Mesenchymal stem cell (in vitro differentiated cells and primary cell): ENCODE results near the gene PAGE2B.
"Not testable (repeated sequence)": the region's sequence is repeated elsewhere in the genome, so short reads cannot be mapped to it uniquely, and the experiment has no call there.

Source experiments
- DNase-seq: peaks from one replicate; pipeline ENCODE4 v3.0.0-alpha.2; 2013
- H2AFZ ChIP-seq: one replicate; pipeline ENCODE4 v1.6.1; 2013; ENCODE audit warnings: low read depth, mild to moderate bottlenecking, control low read depth, inconsistent platforms, low read length, moderate library complexity
- H2AK5ac ChIP-seq: 2 replicates; pipeline ENCODE4 v1.6.1; 2013; ENCODE audit warnings: low read length, moderate library complexity, mild to moderate bottlenecking, inconsistent platforms; ENCODE audit not compliant: severe bottlenecking
- H2BK120ac ChIP-seq: one replicate; pipeline ENCODE4 v1.6.1; 2013; ENCODE audit warnings: low read depth, mild to moderate bottlenecking, inconsistent platforms, low read length, moderate library complexity
- H2BK12ac ChIP-seq, 2 experiments: one replicate each; pipeline ENCODE4 v1.6.1; 2013; ENCODE audit warnings: inconsistent platforms in 2 of 2, low read length in 2 of 2, mild to moderate bottlenecking in 2 of 2, moderate library complexity in 2 of 2, control low read depth in 1 of 2
- H2BK15ac ChIP-seq: one replicate; pipeline ENCODE4 v1.6.1; 2013; ENCODE audit warnings: mild to moderate bottlenecking, low read depth, inconsistent platforms; ENCODE audit not compliant: poor library complexity, severe bottlenecking
- H2BK5ac ChIP-seq: 2 replicates; pipeline ENCODE4 v1.6.1; 2013; ENCODE audit warnings: low read depth, mild to moderate bottlenecking, low read length, control low read depth, inconsistent platforms; ENCODE audit not compliant: poor library complexity, severe bottlenecking
- H3K14ac ChIP-seq, 2 experiments: one replicate each; pipeline ENCODE4 v1.6.1; 2013; ENCODE audit warnings: inconsistent platforms in 2 of 2, low read length in 2 of 2, control low read depth in 1 of 2, mild to moderate bottlenecking in 1 of 2, moderate library complexity in 1 of 2
- H3K18ac ChIP-seq, 2 experiments: one replicate each; pipeline ENCODE4 v1.6.1; 2013; ENCODE audit warnings: inconsistent platforms in 2 of 2, low read length in 2 of 2, control low read depth in 1 of 2, low read depth in 1 of 2, mild to moderate bottlenecking in 1 of 2
- H3K23ac ChIP-seq, 2 experiments: one replicate each; pipeline ENCODE4 v1.6.1; 2013; ENCODE audit warnings: inconsistent platforms in 2 of 2, low read length in 2 of 2, mild to moderate bottlenecking in 2 of 2, moderate library complexity in 2 of 2, control low read depth in 1 of 2
- H3K27ac ChIP-seq: 2 replicates; pipeline ENCODE4 v1.5.1; 2013; ENCODE audit warnings: mild to moderate bottlenecking, moderate library complexity, low read length, control low read depth, inconsistent platforms; ENCODE audit not compliant: poor library complexity, severe bottlenecking
- H3K27me3 ChIP-seq, 2 experiments: 2 replicates each; pipeline versions ENCODE4 v1.6.1 to v1.7.0; 2013; ENCODE audit warnings: low read length in 2 of 2, mild to moderate bottlenecking in 2 of 2, moderate library complexity in 2 of 2, control low read depth in 1 of 2, inconsistent platforms in 1 of 2; ENCODE audit not compliant: control insufficient read depth in 1 of 2, insufficient read depth in 1 of 2
- H3K36me3 ChIP-seq, 2 experiments: 2 replicates each; pipeline versions ENCODE4 v1.6.1 to v1.7.0; 2013; ENCODE audit warnings: low read length in 2 of 2, control low read depth in 1 of 2, inconsistent platforms in 1 of 2, low read depth in 1 of 2, mild to moderate bottlenecking in 1 of 2; ENCODE audit not compliant: insufficient read depth in 2 of 2, control insufficient read depth in 1 of 2
- H3K4ac ChIP-seq, 2 experiments: one replicate each; pipeline ENCODE4 v1.6.1; 2013; ENCODE audit warnings: inconsistent platforms in 2 of 2, low read length in 2 of 2, mild to moderate bottlenecking in 2 of 2, moderate library complexity in 2 of 2, control low read depth in 1 of 2, low read depth in 1 of 2
- H3K4me1 ChIP-seq: 2 replicates; pipeline ENCODE4 v1.6.1; 2013; ENCODE audit warnings: low read depth, low read length, control low read depth; ENCODE audit not compliant: control insufficient read depth, insufficient read depth
- H3K4me2 ChIP-seq: 2 replicates; pipeline ENCODE4 v1.6.1; 2013; ENCODE audit warnings: low read length, mild to moderate bottlenecking, inconsistent platforms; ENCODE audit not compliant: poor library complexity, severe bottlenecking
- H3K4me3 ChIP-seq, 2 experiments: 2 replicates each; pipeline versions ENCODE4 v1.5.1 to v1.7.0; 2013; ENCODE audit warnings: low read length in 2 of 2, mild to moderate bottlenecking in 2 of 2, control low read depth in 1 of 2, low read depth in 1 of 2; ENCODE audit not compliant: insufficient read depth in 1 of 2
- H3K79me1 ChIP-seq: replicated peaks from 2 replicates; pipeline ENCODE4 v1.6.1; 2013; ENCODE audit warnings: mild to moderate bottlenecking, control low read depth, low read length, inconsistent platforms; ENCODE audit not compliant: poor library complexity, severe bottlenecking
- H3K9ac ChIP-seq: 2 replicates; pipeline ENCODE4 v1.7.0; 2013; ENCODE audit warnings: mild to moderate bottlenecking, low read length, moderate library complexity
- H3K9me3 ChIP-seq: 2 replicates; pipeline ENCODE4 v1.7.0; 2013; ENCODE audit warnings: mild to moderate bottlenecking, low read length; ENCODE audit not compliant: control insufficient read depth
- H4K8ac ChIP-seq: one replicate; pipeline ENCODE4 v1.6.1; 2013; ENCODE audit warnings: inconsistent platforms, mild to moderate bottlenecking, low read length, moderate library complexity
- H4K91ac ChIP-seq: one replicate; pipeline ENCODE4 v1.6.1; 2013; ENCODE audit warnings: mild to moderate bottlenecking, low read length, inconsistent platforms
- WGBS: methylation state at CpG from one replicate; pipeline ENCODE4 v1.1.7; 2013; ENCODE audit warnings: mixed read lengths; 5-methylcytosine and 5-hydroxymethylcytosine counted together

Gene PAGE2B

DNA sequence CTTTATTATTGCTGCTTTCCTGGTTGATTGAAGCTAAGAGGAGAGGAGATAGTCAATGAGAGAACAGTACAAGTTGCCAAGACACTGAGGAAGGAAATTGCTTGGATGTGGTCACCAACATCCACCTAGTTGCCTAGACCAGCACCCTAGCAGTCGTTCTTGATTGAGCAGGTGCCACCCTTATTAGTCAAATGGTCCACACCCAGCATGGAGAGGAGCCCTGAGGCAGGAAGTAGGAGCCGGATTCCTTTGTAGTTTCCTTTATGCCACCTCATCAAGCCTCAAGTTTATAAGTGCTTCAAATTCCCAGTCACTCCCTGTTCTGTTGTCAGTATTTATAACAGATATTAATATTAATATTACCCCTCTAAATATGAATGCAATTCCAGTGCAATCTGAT is 33.1 kb downstream of the PAGE2B start:
- no peak overlapping the region for H3K4me3 ChIP-seq

DNA sequence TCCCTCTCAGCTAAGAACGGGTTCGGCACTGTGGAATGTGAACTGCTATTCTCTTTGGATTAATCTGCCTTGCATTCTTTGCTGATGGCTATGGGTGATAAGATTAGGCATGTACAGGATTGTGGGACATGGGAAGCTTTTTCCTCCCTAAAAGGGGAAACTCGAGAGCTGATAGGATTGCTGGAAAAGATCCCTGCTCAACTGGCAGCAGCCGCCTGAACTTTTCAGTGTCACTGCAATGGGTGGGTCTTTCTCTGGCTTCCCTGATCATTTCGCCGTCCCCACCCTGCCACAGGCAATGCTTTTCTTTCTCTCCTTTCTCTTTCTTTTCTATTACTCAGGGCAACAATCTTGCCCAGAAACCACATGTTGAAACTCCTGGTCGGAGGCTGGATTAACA is 34.5 kb downstream of the PAGE2B start:
- Histone ChIP-seq H2BK120ac (no peak overlapping the region), H3K14ac (no peak overlapping the region), H4K91ac (no peak overlapping the region), H2BK5ac (no peak overlapping the region), H2AFZ (no peak overlapping the region), H2BK15ac (no peak overlapping the region), H2BK12ac (no peak overlapping the region), H3K36me3 (no peaks in the 10 kb centered on the region), H3K4me2 (no peak overlapping the region), H3K27ac (no peak overlapping the region), H3K4me3 (no peak overlapping the region), H3K79me1 (no peaks in the 10 kb centered on the region), H4K8ac (no peak overlapping the region), H3K4me1 (no peaks in the 10 kb centered on the region), H3K9ac (no peak overlapping the region), H2AK5ac (no peak overlapping the region), H3K27me3 (peaks cover 0 to 3% of the 10 kb centered on the region in 2 experiments), H3K23ac (no peak overlapping the region), H3K18ac (no peak overlapping the region), H3K4ac (no peak overlapping the region), H3K9me3 (no peaks in the 10 kb centered on the region)
- 62% methylated on average over 6 of the region's 7 CpGs for WGBS
- DNase-seq: no peak

More for the DNA sequence above, 33.1 kb downstream of the PAGE2B start:
- H3K14ac ChIP-seq: no peak overlapping the region
- H2BK5ac ChIP-seq: no peak overlapping the region
- H2BK15ac ChIP-seq: no peak overlapping the region
- H3K4me1 ChIP-seq: no peaks in the 10 kb centered on the region
- H3K27ac ChIP-seq: no peak overlapping the region
- no peak overlapping the region for H3K4me2 ChIP-seq
- H2BK120ac ChIP-seq: no peak overlapping the region
- no peak overlapping the region for H3K4ac ChIP-seq
- H2BK12ac ChIP-seq: no peak overlapping the region
- no peak overlapping the region for H4K91ac ChIP-seq
- H3K23ac ChIP-seq: no peak overlapping the region
- H3K79me1 ChIP-seq: no peaks in the 10 kb centered on the region
- no peaks in the 10 kb centered on the region for H3K36me3 ChIP-seq
- no peak overlapping the region for H4K8ac ChIP-seq
- 67% methylated on average over 1 of the region's 2 CpGs for WGBS
- H3K9ac ChIP-seq: no peak overlapping the region
- no peaks in the 10 kb centered on the region for H3K9me3 ChIP-seq
- H2AK5ac ChIP-seq: no peak overlapping the region
- H2AFZ ChIP-seq: no peak overlapping the region
- peaks cover 0 to 4% of the 10 kb centered on the region in 2 experiments for H3K27me3 ChIP-seq
- H3K18ac ChIP-seq: no peak overlapping the region
- no peak for DNase-seq

DNA sequence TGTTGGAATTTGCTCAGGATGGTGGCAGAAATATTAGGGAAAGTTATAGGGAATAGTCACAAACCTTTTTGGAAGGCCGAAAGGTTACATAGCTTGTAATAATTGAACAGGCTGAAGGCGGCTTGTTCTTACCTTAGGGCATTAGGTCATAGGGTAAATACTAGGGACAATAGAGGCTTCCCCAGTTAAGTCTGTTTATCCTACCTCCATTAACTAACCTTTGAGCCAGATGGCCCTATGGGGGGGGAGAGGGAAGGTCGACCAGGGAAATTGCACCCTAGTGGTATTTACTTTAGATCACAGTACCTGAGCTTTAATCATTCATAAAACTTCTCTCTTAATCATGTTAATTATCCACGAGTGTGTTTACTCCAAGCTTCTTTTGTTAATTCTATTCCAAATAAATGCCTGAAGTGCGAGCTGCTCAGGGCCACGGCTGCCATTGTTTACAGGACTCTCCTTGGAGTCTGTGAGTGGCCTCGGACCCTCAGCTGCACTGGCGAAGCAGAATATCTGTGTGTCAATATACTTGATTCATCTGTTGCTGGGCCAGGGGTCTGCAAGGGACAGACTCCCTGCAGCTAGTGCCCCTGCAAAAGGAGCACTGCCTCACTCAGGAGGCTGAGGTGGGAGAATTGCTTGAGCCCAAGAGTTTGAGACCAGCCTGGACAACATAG is 36.9 kb downstream of the PAGE2B start:
- DNase-seq: no peak
- H3K4me2 ChIP-seq: no peak overlapping the region
- WGBS: 63% methylated on average over 5 of the region's 8 CpGs
- no peak overlapping the region for H4K91ac ChIP-seq
- no peak overlapping the region for H3K4me3 ChIP-seq
- no peaks in the 10 kb centered on the region for H3K36me3 ChIP-seq
- no peaks in the 10 kb centered on the region for H3K4me1 ChIP-seq
- H2BK120ac ChIP-seq: no peak overlapping the region
- no peaks in the 10 kb centered on the region for H3K9me3 ChIP-seq
- H3K27me3 ChIP-seq: peaks cover 0 to 22% of the 10 kb centered on the region in 2 experiments
- H2AFZ ChIP-seq: no peak overlapping the region
- no peak overlapping the region for H3K4ac ChIP-seq
- H2BK15ac ChIP-seq: no peak overlapping the region
- no peaks in the 10 kb centered on the region for H3K79me1 ChIP-seq
- no peak overlapping the region for H3K18ac ChIP-seq
- H3K27ac ChIP-seq: no peak overlapping the region
- no peak overlapping the region for H3K23ac ChIP-seq
- no peak overlapping the region for H2BK12ac ChIP-seq
- H2BK5ac ChIP-seq: no peak overlapping the region
- no peak overlapping the region for H4K8ac ChIP-seq
- H3K9ac ChIP-seq: no peak overlapping the region
- H2AK5ac ChIP-seq: no peak overlapping the region
- no peak overlapping the region for H3K14ac ChIP-seq

DNA sequence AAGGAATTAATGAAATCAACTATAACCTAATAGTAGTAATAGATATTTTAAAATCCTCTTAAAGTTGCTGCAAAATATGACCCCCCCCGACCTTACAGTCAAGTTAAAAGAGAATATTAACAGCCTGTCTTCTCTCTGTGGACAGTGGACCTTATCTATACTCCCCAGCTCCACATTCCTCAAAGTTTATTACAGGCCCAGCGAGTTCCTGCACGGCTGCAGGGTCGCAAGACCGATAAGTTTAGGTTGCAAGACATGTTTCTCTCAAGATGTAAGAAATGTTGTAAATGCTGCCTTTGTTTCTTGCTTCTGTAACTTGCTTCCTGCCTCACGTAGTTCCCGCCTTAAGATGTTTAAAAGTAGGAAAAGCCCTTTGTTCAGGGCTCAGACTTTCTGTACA is 41.8 kb downstream of the PAGE2B start:
- H3K14ac ChIP-seq, H2BK12ac ChIP-seq, H3K9ac ChIP-seq, H2BK15ac ChIP-seq, H4K8ac ChIP-seq, H4K91ac ChIP-seq, H3K27ac ChIP-seq, H3K4ac ChIP-seq, H3K18ac ChIP-seq, H3K4me1 ChIP-seq, H3K9me3 ChIP-seq, H3K79me1 ChIP-seq, H3K4me3 ChIP-seq, H2BK120ac ChIP-seq, H3K23ac ChIP-seq, DNase-seq, H2BK5ac ChIP-seq, H3K36me3 ChIP-seq, H3K4me2 ChIP-seq, H2AFZ ChIP-seq, H2AK5ac ChIP-seq: not testable (repeated sequence)
- WGBS: 13% methylated on average over 7 of the region's 7 CpGs
- H3K27me3 ChIP-seq: peaks cover 0 to 51% of the 10 kb centered on the region in 2 experiments
